Neural crest cell (in vitro differentiated cells): ENCODE results near the gene RASA2. TPM values are rescaled to one million over a fixed set of nuclear protein-coding genes. Genes with fewer than 3 reads are reported as not detected.

Source experiments
- DNase-seq: peaks from one replicate; pipeline ENCODE4 v3.0.0; 2021; ENCODE audit warnings: low read depth, mixed read lengths, low spot score
- H3K27ac Mint-ChIP-seq: one replicate; pipeline ENCODE4 v1.8.0; 2021; ENCODE audit warnings: mild to moderate bottlenecking, mixed read lengths; ENCODE audit not compliant: unreplicated experiment
- H3K27me3 Mint-ChIP-seq: 2 replicates; pipeline ENCODE4 v1.8.0; 2021; ENCODE audit warnings: low read depth, mild to moderate bottlenecking, mixed read lengths
- H3K36me3 Mint-ChIP-seq: 2 replicates; pipeline ENCODE4 v1.8.0; 2021; ENCODE audit warnings: low read depth, mild to moderate bottlenecking, mixed read lengths
- H3K4me1 Mint-ChIP-seq: 2 replicates; pipeline ENCODE4 v1.8.0; 2021; ENCODE audit warnings: mixed read lengths
- H3K4me3 Mint-ChIP-seq: one replicate; pipeline ENCODE4 v1.8.0; 2021; ENCODE audit warnings: mild to moderate bottlenecking, mixed read lengths
- H3K9me3 Mint-ChIP-seq: 2 replicates; pipeline ENCODE4 v1.8.0; 2021; ENCODE audit warnings: mixed read lengths
- total RNA-seq: library from RNA; stranded (reverse); gene quantifications from 2 replicates; pipeline ENCODE4 v1.2.1, GENCODE V29; 2021
- TF ChIP-seq, protein P1 (sequence below): fragments of 200-600 bp; sonication (generic); conservative IDR thresholded peaks from 2 replicates; pipeline ENCODE4 v1.5.0; 2021; ENCODE audit warnings: antibody characterized with exemption, mild to moderate bottlenecking

The RASA2 gene
- total RNA-seq, 1 donor from 2014 or later = 19.2 TPM

DNA sequence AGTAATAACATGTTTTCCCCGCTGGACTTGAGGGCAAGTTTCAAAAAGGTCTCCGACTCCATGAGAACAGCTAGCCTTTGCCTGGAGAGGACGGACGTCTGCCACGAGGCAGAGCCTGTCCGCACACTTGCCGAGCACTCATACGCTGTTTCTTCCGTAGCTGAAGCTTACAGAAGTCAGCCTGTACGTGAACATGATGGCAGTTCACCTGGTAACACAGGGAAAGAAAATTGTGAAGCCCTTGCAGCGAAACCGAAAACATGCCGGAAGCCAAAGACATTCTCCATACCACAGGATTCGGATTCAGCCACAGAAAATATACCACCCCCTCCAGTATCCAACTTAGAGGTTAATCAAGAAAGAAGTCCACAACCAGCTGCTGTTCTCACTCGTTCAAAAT lies 43.9 kb upstream of the RASA2 start:
- peaks cover 27% of the 10 kb centered on the region for H3K36me3 Mint-ChIP-seq
- no peak for DNase-seq
- no peaks in the 10 kb centered on the region for H3K27me3 Mint-ChIP-seq
- TF ChIP-seq, protein P1, sequence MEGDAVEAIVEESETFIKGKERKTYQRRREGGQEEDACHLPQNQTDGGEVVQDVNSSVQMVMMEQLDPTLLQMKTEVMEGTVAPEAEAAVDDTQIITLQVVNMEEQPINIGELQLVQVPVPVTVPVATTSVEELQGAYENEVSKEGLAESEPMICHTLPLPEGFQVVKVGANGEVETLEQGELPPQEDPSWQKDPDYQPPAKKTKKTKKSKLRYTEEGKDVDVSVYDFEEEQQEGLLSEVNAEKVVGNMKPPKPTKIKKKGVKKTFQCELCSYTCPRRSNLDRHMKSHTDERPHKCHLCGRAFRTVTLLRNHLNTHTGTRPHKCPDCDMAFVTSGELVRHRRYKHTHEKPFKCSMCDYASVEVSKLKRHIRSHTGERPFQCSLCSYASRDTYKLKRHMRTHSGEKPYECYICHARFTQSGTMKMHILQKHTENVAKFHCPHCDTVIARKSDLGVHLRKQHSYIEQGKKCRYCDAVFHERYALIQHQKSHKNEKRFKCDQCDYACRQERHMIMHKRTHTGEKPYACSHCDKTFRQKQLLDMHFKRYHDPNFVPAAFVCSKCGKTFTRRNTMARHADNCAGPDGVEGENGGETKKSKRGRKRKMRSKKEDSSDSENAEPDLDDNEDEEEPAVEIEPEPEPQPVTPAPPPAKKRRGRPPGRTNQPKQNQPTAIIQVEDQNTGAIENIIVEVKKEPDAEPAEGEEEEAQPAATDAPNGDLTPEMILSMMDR = no peak
- H3K4me1 Mint-ChIP-seq = peaks cover 20% of the 10 kb centered on the region
- no peak overlapping the region for H3K4me3 Mint-ChIP-seq
- peak overlapping the region; percentile 2 for H3K27ac Mint-ChIP-seq
- no peaks in the 10 kb centered on the region for H3K9me3 Mint-ChIP-seq

DNA sequence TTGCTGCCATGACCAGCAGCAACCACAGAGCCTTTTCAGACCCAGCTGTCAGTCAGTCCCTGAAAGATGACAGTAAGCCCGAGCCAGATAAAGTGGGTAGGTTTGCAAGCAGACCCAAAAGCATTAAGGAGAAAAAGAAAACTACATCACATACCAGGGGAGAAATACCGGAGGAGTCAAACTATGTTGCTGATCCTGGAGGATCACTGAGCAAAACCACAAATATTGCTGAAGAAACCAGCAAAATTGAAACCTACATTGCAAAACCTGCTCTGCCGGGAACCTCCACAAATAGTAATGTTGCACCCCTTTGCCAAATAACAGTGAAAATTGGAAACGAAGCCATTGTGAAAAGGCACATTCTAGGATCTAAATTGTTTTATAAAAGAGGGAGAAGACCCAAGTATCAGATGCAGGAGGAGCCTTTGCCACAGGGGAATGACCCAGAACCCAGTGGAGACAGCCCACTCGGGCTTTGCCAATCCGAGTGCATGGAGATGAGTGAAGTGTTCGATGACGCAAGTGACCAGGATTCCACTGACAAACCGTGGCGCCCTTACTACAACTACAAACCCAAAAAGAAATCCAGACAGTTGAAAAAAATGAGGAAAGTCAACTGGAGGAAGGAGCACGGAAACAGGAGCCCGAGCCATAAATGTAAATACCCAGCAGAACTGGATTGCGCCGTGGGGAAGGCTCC lies 42.1 kb upstream of the RASA2 start:
- H3K36me3 Mint-ChIP-seq = peaks cover 27% of the 10 kb centered on the region

DNA sequence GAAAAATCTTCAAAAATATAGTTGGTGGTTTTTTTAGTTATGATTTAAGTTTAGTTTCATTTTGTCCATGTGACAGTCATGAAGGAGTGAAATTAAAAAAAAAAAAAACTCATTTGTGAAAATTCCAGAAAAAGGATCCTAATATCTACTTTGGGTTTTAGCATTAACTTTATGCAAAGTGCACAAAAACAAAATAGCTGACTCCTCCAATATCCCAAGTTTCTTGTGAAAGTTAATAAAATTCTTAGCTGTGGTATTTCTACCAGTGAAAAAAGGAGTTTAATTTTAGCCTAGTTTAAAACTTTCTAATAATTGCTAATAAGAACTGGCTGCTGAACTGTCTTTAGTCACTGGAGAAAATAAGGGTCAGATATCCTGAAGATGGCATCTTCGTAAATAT lies 40.8 kb upstream of the RASA2 start:
- Mint-ChIP-seq H3K9me3 (no peaks in the 10 kb centered on the region), H3K27ac (no peak overlapping the region), H3K4me1 (peaks cover 5% of the 10 kb centered on the region), H3K36me3 (peaks cover 23% of the 10 kb centered on the region), H3K4me3 (no peak overlapping the region), H3K27me3 (no peaks in the 10 kb centered on the region)
- DNase-seq = no peak
- TF ChIP-seq, protein P1 = no peak

More for the DNA sequence above, 42.1 kb upstream of the RASA2 start:
- Mint-ChIP-seq H3K9me3 (no peaks in the 10 kb centered on the region), H3K4me1 (peaks cover 15% of the 10 kb centered on the region), H3K4me3 (no peak overlapping the region), H3K27ac (no peak overlapping the region), H3K27me3 (no peaks in the 10 kb centered on the region)
- TF ChIP-seq, protein P1 = no peak
- no peak for DNase-seq

DNA sequence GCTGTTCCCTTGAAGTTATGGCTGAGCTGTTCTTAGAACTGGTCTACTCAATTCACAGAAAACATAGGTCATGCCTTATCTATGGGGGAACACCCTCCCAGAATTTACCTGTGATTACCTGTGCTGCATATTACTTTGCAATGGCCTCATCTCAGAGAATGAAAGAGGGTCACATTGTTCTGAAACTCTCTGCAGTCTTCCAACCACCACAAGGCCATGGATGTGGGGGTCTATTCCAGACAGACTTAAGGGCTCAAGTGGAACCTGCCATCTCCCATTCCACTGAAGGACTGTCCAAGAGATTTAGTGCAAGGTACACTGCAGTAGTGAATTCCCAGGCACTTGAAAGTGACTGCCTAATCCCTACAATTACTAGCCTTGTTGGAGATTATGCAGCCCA lies 40.1 kb upstream of the RASA2 start:
- H3K9me3 Mint-ChIP-seq = no peaks in the 10 kb centered on the region
- DNase-seq = no peak
- H3K27me3 Mint-ChIP-seq = no peaks in the 10 kb centered on the region
- TF ChIP-seq, protein P1 = no peak
- H3K27ac Mint-ChIP-seq = no peak overlapping the region
- peaks cover 23% of the 10 kb centered on the region for H3K36me3 Mint-ChIP-seq
- no peaks in the 10 kb centered on the region for H3K4me1 Mint-ChIP-seq
- no peak overlapping the region for H3K4me3 Mint-ChIP-seq

DNA sequence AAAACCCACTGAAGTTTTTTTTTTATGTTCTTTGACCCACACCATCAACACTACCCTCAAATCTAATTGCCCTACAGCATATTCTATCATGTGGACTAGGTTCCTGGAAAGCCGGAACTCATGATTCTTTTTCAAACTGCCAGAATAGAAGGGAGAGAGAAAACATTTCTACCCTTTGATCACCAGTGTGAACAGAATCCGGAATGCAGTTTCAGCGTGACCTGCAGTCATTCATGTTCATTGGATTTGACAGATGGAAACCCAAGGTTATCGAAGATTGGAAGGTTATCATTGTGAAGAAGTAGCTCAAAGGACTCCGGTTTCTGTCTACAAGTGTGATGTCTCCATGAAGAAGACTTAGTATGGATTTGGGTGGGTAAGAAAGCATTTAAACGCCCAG lies 39.4 kb upstream of the RASA2 start:
- Mint-ChIP-seq H3K36me3 (peaks cover 20% of the 10 kb centered on the region), H3K4me3 (no peak overlapping the region), H3K27me3 (no peaks in the 10 kb centered on the region), H3K4me1 (no peaks in the 10 kb centered on the region), H3K9me3 (no peaks in the 10 kb centered on the region), H3K27ac (no peak overlapping the region)
- no peak for DNase-seq
- TF ChIP-seq, protein P1 = no peak
